IMR-90 (cell line): Measurements from ENCODE around the gene NDUFAF8. TPM values are rescaled to one million over a fixed set of nuclear protein-coding genes. Genes with fewer than 3 reads are reported as not detected.
A peak's percentile ranks its signal among the peaks of the same experiment; 100 is the strongest.

Experiments
- ATAC-seq: fragments of 200-7000 bp; cut with Tn5 transposase; 2 replicates; pipeline ENCODE4 v1.9.1; 2020; ENCODE audit warnings: low read depth, mild to moderate bottlenecking, moderate library complexity
- BruUV-seq: library from RNA; stranded (reverse); fragments of 400-500 nt; replicated peaks from 2 replicates; lab custom pipeline; 2021; lab: Mats Ljungman, UMichigan
- CTCF ChIA-PET: fragments of 300-600 bp; formaldehyde crosslinking; extraction: SDS; loops from one replicate; lab custom pipeline; 2021; ENCODE audit warnings: antibody characterized with exemption; lab: Yijun Ruan, JAX
- POLR2A ChIA-PET: fragments of 300-600 bp; sonication (Branson Sonifier 250); formaldehyde crosslinking; loops from one replicate; lab custom pipeline; 2022; ENCODE audit warnings: antibody characterized with exemption; ENCODE audit not compliant: unreplicated experiment; lab: Charles Lee
- DNase-seq: peaks from one replicate; pipeline ENCODE4 v3.0.0; 2013
- H2AFZ ChIP-seq: replicated peaks from 2 replicates; pipeline ENCODE3; 2013; ENCODE audit warnings: low read length, mild to moderate bottlenecking; ENCODE audit not compliant: poor library complexity
- H2AK5ac ChIP-seq: 2 replicates; pipeline ENCODE4 v1.6.1; 2013; ENCODE audit warnings: low read depth, low read length, inconsistent platforms
- H2AK9ac ChIP-seq: replicated peaks from 2 replicates; pipeline ENCODE3; 2013; ENCODE audit warnings: mild to moderate bottlenecking, low read depth, low read length, moderate library complexity; ENCODE audit not compliant: poor library complexity
- H2BK120ac ChIP-seq: 2 replicates; pipeline ENCODE4 v1.6.1; 2013; ENCODE audit warnings: low read depth, low read length, inconsistent platforms
- H2BK15ac ChIP-seq: 3 replicates; pipeline ENCODE4 v1.6.1; 2013; ENCODE audit warnings: low read depth, low read length, inconsistent platforms
- H2BK20ac ChIP-seq: 2 replicates; pipeline ENCODE4 v1.6.1; 2013; ENCODE audit warnings: low read depth, mild to moderate bottlenecking, inconsistent platforms, low read length, moderate library complexity
- H2BK5ac ChIP-seq: 2 replicates; pipeline ENCODE4 v1.6.1; 2013; ENCODE audit warnings: mild to moderate bottlenecking, low read depth, low read length, inconsistent platforms; ENCODE audit not compliant: poor library complexity, severe bottlenecking
- H3K14ac ChIP-seq: replicated peaks from 2 replicates; pipeline ENCODE4 v1.6.1; 2013; ENCODE audit warnings: low read depth, low read length, inconsistent platforms
- H3K18ac ChIP-seq: 2 replicates; pipeline ENCODE4 v1.6.1; 2013; ENCODE audit warnings: low read depth, low read length, control low read depth
- H3K23ac ChIP-seq: 2 replicates; pipeline ENCODE4 v1.6.1; 2013; ENCODE audit warnings: low read depth, low read length, inconsistent platforms
- H3K27ac ChIP-seq: 2 replicates; pipeline ENCODE4 v1.5.1; 2013; ENCODE audit warnings: mild to moderate bottlenecking, control low read depth, low read length; ENCODE audit not compliant: insufficient read depth
- H3K27me3 ChIP-seq: 2 replicates; pipeline ENCODE4 v1.6.1; 2013; ENCODE audit warnings: low read length; ENCODE audit not compliant: control insufficient read depth, insufficient read depth
- H3K36me3 ChIP-seq: 2 replicates; pipeline ENCODE4 v1.6.1; 2013; ENCODE audit warnings: low read length, mixed read lengths; ENCODE audit not compliant: control insufficient read depth, insufficient read depth
- H3K4ac ChIP-seq: 2 replicates; pipeline ENCODE4 v1.6.1; 2013; ENCODE audit warnings: low read depth, low read length, inconsistent platforms
- H3K4me1 ChIP-seq: 2 replicates; pipeline ENCODE4 v1.6.1; 2013; ENCODE audit warnings: low read length, mixed read lengths; ENCODE audit not compliant: control insufficient read depth, insufficient read depth
- H3K4me2 ChIP-seq: 2 replicates; pipeline ENCODE4 v1.6.1; 2013; ENCODE audit warnings: low read depth, mild to moderate bottlenecking, control low read depth, low read length, moderate library complexity
- H3K4me3 ChIP-seq: 2 replicates; pipeline ENCODE4 v1.5.1; 2013; ENCODE audit warnings: low read depth, mild to moderate bottlenecking, control low read depth, low read length, moderate library complexity; ENCODE audit not compliant: insufficient read depth
- H3K56ac ChIP-seq: 2 replicates; pipeline ENCODE4 v1.6.1; 2013; ENCODE audit warnings: low read length, inconsistent platforms; ENCODE audit not compliant: insufficient read depth; ENCODE audit errors: extremely low read depth
- H3K79me1 ChIP-seq, 2 experiments: 2 replicates each; pipeline ENCODE4 v1.6.1; 2013; ENCODE audit warnings: low read length in 2 of 2, inconsistent platforms in 1 of 2, low read depth in 1 of 2
- H3K9ac ChIP-seq: 2 replicates; pipeline ENCODE4 v1.6.1; 2013; ENCODE audit warnings: low read depth, low read length, control low read depth
- H3K9me1 ChIP-seq: 2 replicates; pipeline ENCODE4 v1.6.1; 2013; ENCODE audit warnings: low read length, inconsistent platforms; ENCODE audit not compliant: insufficient read depth
- H3K9me3 ChIP-seq: 2 replicates; pipeline ENCODE4 v1.6.1; 2013; ENCODE audit warnings: low read length; ENCODE audit not compliant: control insufficient read depth, insufficient read depth
- H4K20me1 ChIP-seq: 2 replicates; pipeline ENCODE4 v1.6.1; 2013; ENCODE audit warnings: low read length, inconsistent platforms; ENCODE audit not compliant: insufficient read depth
- H4K5ac ChIP-seq: 2 replicates; pipeline ENCODE4 v1.6.1; 2013; ENCODE audit warnings: mild to moderate bottlenecking, low read depth, low read length, control low read depth
- H4K8ac ChIP-seq, 2 experiments: 2 replicates each; pipeline ENCODE4 v1.6.1; 2013; ENCODE audit warnings: low read depth in 2 of 2, low read length in 2 of 2, control low read depth in 1 of 2, inconsistent platforms in 1 of 2
- H4K91ac ChIP-seq: 2 replicates; pipeline ENCODE4 v1.6.1; 2013; ENCODE audit warnings: low read depth, low read length, inconsistent platforms; ENCODE audit not compliant: insufficient read depth
- MAZ ChIP-seq: IDR thresholded peaks from 2 replicates; pipeline ENCODE4 v1.6.1; 2012; ENCODE audit warnings: low read depth, mild to moderate bottlenecking, low read length, improper control_type of control experiment, moderate library complexity, borderline replicate concordance
- USF2 ChIP-seq: fragments of 150-350 bp; IDR thresholded peaks from 2 replicates; pipeline ENCODE4 v1.6.1; 2017; ENCODE audit warnings: mild to moderate bottlenecking, antibody characterized with exemption, low read length, low read depth
- WGBS, 2 experiments: methylation state at CpG; one replicate each; pipeline versions ENCODE4 v1.1.5 to v1.1.7; 2013; ENCODE audit warnings: missing lambda C conversion rate in 2 of 2; ENCODE audit not compliant: insufficient read length in 1 of 2; ENCODE audit errors: extremely low coverage in 2 of 2; 5-methylcytosine and 5-hydroxymethylcytosine counted together
- dilution Hi-C: fragments of 300-500 bp; cut with HindIII; formaldehyde crosslinking; loops from one replicate; pipeline ENCODE4 v1.14.3; 2018; ENCODE audit warnings: low sequenced_read_pairs; ENCODE audit not compliant: unreplicated experiment
- in situ Hi-C: fragments of 300-500 bp; cut with MboI; formaldehyde crosslinking; loops from 3 replicates; pipeline ENCODE4 v1.14.3; 2019; ENCODE audit warnings: low sequenced_read_pairs, inconsistent platforms, mixed read lengths
- intact Hi-C: fragments of 100-400 bp; cut with micrococcal nuclease; formaldehyde crosslinking; loops from 2 replicates; pipeline ENCODE4 v1.10.0; 2022
- polyA plus RNA-seq, 3 experiments: library from polyadenylated mRNA; depleted of rRNA; stranded (reverse); fragments of >200 nt; gene quantifications; 2 replicates each; pipeline ENCODE4 v1.2.3, GENCODE V29; 2012; ENCODE audit warnings: low replicate concordance in 1 of 3
- total RNA-seq: library from RNA; depleted of rRNA; stranded (reverse); fragments of >200 nt; gene quantifications from 2 replicates; pipeline ENCODE4 v1.2.3, GENCODE V29; 2012
- TF ChIP-seq, protein P1 (sequence below): conservative IDR thresholded peaks from 2 replicates; pipeline ENCODE4 v1.5.1; 2012; ENCODE audit warnings: mild to moderate bottlenecking, low read depth, low read length, improper control_type of control experiment

NDUFAF8 gene
- total and polyA plus RNA-seq, 2 of the 4 experiments (the other 2 are of a cell fraction) = 11.1 to 65.0 TPM

DNA sequence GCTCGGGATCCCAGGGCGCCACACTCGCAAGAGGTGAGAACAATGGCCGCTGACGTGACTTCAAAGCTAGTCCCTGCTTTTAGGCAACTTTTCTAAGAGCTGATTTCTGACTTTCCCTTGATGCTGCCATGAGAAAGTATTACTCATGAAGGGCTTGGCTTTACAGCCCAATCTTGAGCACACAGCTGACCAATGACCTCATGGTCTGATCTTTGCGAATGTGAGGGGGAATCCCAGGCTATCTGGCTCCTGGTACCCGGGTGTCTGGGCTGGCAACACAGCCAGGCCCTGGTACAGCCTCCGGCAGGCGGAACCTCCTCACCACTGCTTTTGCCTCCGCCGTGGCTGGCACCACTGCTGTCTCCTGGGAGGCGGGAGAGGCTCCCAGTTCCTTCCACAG, 17.5 kb downstream of the NDUFAF8 start:
- CTCF ChIA-PET = no interaction called here
- H4K91ac ChIP-seq = no peak overlapping the region
- no peak overlapping the region for H2BK20ac ChIP-seq
- no peak overlapping the region for H4K5ac ChIP-seq
- H3K27ac ChIP-seq = no peak overlapping the region
- TF ChIP-seq, protein P1, sequence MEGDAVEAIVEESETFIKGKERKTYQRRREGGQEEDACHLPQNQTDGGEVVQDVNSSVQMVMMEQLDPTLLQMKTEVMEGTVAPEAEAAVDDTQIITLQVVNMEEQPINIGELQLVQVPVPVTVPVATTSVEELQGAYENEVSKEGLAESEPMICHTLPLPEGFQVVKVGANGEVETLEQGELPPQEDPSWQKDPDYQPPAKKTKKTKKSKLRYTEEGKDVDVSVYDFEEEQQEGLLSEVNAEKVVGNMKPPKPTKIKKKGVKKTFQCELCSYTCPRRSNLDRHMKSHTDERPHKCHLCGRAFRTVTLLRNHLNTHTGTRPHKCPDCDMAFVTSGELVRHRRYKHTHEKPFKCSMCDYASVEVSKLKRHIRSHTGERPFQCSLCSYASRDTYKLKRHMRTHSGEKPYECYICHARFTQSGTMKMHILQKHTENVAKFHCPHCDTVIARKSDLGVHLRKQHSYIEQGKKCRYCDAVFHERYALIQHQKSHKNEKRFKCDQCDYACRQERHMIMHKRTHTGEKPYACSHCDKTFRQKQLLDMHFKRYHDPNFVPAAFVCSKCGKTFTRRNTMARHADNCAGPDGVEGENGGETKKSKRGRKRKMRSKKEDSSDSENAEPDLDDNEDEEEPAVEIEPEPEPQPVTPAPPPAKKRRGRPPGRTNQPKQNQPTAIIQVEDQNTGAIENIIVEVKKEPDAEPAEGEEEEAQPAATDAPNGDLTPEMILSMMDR = no peak
- TF ChIP-seq USF2 (0 out of 2 replicates have a peak, but pooled peaks have one; percentile 9), MAZ (no peak)
- no peak overlapping the region for H2BK120ac ChIP-seq
- H3K36me3 ChIP-seq = peaks cover 41% of the 10 kb centered on the region
- no peak overlapping the region for H2AK9ac ChIP-seq
- H2BK5ac ChIP-seq = no peak overlapping the region
- H2AK5ac ChIP-seq = no peak overlapping the region
- 100% methylated on average over 1 of the region's 12 CpGs; no CpG with 5 or more reads in 1 of the 2 experiments for WGBS, 2 experiments
- no peak overlapping the region for H2AFZ ChIP-seq
- no peak overlapping the region for H3K23ac ChIP-seq
- dilution Hi-C loops = no loop called here
- H3K9me3 ChIP-seq = no peaks in the 10 kb centered on the region
- H3K56ac ChIP-seq = no peak overlapping the region
- no peak overlapping the region for H4K8ac ChIP-seq
- peaks cover 7% of the 10 kb centered on the region for H3K9me1 ChIP-seq
- H3K4me1 ChIP-seq = peaks cover 12% of the 10 kb centered on the region
- H3K4me3 ChIP-seq = no peak overlapping the region
- intact Hi-C loops = no loop called here
- H3K18ac ChIP-seq = no peak overlapping the region
- no TSS peak for BruUV-seq
- H3K27me3 ChIP-seq = no peaks in the 10 kb centered on the region
- POLR2A ChIA-PET = no interaction called here
- peaks cover 9 to 20% of the 10 kb centered on the region in 2 experiments; a peak in 3 of 4 replicates for H3K79me1 ChIP-seq
- no peak overlapping the region for H3K14ac ChIP-seq
- H3K4me2 ChIP-seq = no peak overlapping the region
- DNase-seq (peak; percentile 79), ATAC-seq (peak; percentile 31; the same call in 1 of the 2 replicates)
- no peak overlapping the region for H3K9ac ChIP-seq
- H4K20me1 ChIP-seq = peaks cover 22% of the 10 kb centered on the region
- in situ Hi-C loops = loop anchor here (5.0 kb wide), 1 partner anchor 226 kb away; no protein-coding TSS in a partner anchor
- H3K4ac ChIP-seq = no peak overlapping the region
- H2BK15ac ChIP-seq = no peak overlapping the region
